ENCODE results near the gene MXRA7.
"Not testable (repeated sequence)": the region's sequence is repeated elsewhere in the genome, so short reads cannot be mapped to it uniquely, and the experiment has no call there.

Gene MXRA7

GRCh38 chr17:76710863-76711611 lies at the start of gene MXRA7:
Gene MXRA7, minus strand, starts transcription at chr17:76710965. Its CDS starts 19 bp downstream, at chr17:76710946.
- peak in 3 of 4 experiments; percentile 20 to 36 (median 35) for DNase-seq (ENCODE audit: low read depth in 4 of 4, low spot score in 1 of 4)

- no peak for DNase-seq (ENCODE audit: low read depth in 4 of 4, low spot score in 1 of 4)
Observed at GRCh38 chr17:76758570-76758969, 47.8 kb upstream of the MXRA7 start.

- no peak for DNase-seq (ENCODE audit: low read depth in 4 of 4, low spot score in 1 of 4)
Observed at GRCh38 chr17:76757256-76757655, 46.5 kb upstream of the MXRA7 start.

- DNase-seq (ENCODE audit: low read depth in 4 of 4, low spot score in 1 of 4): no peak
Observed at GRCh38 chr17:76755285-76755684, 44.5 kb upstream of the MXRA7 start.

- no peak for DNase-seq (ENCODE audit: low read depth in 4 of 4, low spot score in 1 of 4)
Observed at GRCh38 chr17:76753061-76753961, 42.5 kb upstream of the MXRA7 start.

- DNase-seq (ENCODE audit: low read depth in 4 of 4, low spot score in 1 of 4): no peak
Observed at GRCh38 chr17:76752006-76752405, 41.2 kb upstream of the MXRA7 start.

- no peak for DNase-seq (ENCODE audit: low read depth in 4 of 4, low spot score in 1 of 4)
Observed at GRCh38 chr17:76751416-76751993, 40.7 kb upstream of the MXRA7 start.

GRCh38 chr17:76748657-76749056 lies 37.9 kb upstream of the MXRA7 start:
- DNase-seq (ENCODE audit: low read depth in 4 of 4, low spot score in 1 of 4): no peak

GRCh38 chr17:76747716-76748363 lies 37.1 kb upstream of the MXRA7 start:
- DNase-seq (ENCODE audit: low read depth in 4 of 4, low spot score in 1 of 4): no peak

- not testable (repeated sequence) for DNase-seq (ENCODE audit: low read depth in 4 of 4, low spot score in 1 of 4)
Observed at GRCh38 chr17:76745785-76746184, 35.0 kb upstream of the MXRA7 start.

GRCh38 chr17:76744747-76745146 lies 34.0 kb upstream of the MXRA7 start:
- DNase-seq (ENCODE audit: low read depth in 4 of 4, low spot score in 1 of 4): no peak

- no peak for DNase-seq (ENCODE audit: low read depth in 4 of 4, low spot score in 1 of 4)
Observed at GRCh38 chr17:76742958-76743357, 32.2 kb upstream of the MXRA7 start.

GRCh38 chr17:76740329-76741118 lies 29.8 kb upstream of the MXRA7 start:
- no peak for DNase-seq (ENCODE audit: low read depth in 4 of 4, low spot score in 1 of 4)

- not testable (repeated sequence) for DNase-seq (ENCODE audit: low read depth in 4 of 4, low spot score in 1 of 4)
Observed at GRCh38 chr17:76739568-76740115, 28.9 kb upstream of the MXRA7 start.

GRCh38 chr17:76738468-76738850 lies 27.7 kb upstream of the MXRA7 start:
- DNase-seq (ENCODE audit: low read depth in 4 of 4, low spot score in 1 of 4): no peak

- DNase-seq (ENCODE audit: low read depth in 4 of 4, low spot score in 1 of 4): peak; percentile 80 to 89 (median 85)
Observed at GRCh38 chr17:76737676-76738467, 27.1 kb upstream of the MXRA7 start, which contains the start of gene MFSD11. Gene MFSD11, plus strand, starts transcription at chr17:76738119. Its CDS starts 234 bp downstream, at chr17:76738353.

GRCh38 chr17:76737082-76737675 lies 26.4 kb upstream of the MXRA7 start, which contains the start of gene SRSF2:
Gene SRSF2, minus strand, starts transcription at chr17:76737331. Its CDS starts 171 bp downstream, at chr17:76737160.
- peak; percentile 93 to 97 (median 95) for DNase-seq (ENCODE audit: low read depth in 4 of 4, low spot score in 1 of 4)

GRCh38 chr17:76736349-76737081 lies 25.8 kb upstream of the MXRA7 start:
- DNase-seq (ENCODE audit: low read depth in 4 of 4, low spot score in 1 of 4): peak in 3 of 4 experiments; percentile 41 to 50 (median 42)
